ENCODE data around the gene CHIA.

The CHIA gene

GRCh38 chr1:111290630-111291029 is at the start of gene CHIA:
TSS of gene CHIA (plus strand) at chr1:111290851. CDS start at chr1:111310468, 19,617 bp downstream.
- ChIA-PET CTCF (no interaction called here), POLR2A (no interaction called here)
- no peak for DNase-seq (ENCODE audit: extremely low spot score)
- TF ChIP-seq CTBP1 (IDR thresholded peaks at IDR 0.05; ENCODE audit: borderline replicate concordance) (no peak), BHLHE40 (IDR thresholded peaks at IDR 0.05; ENCODE audit: borderline replicate concordance) (no peak), NFRKB (IDR thresholded peaks at IDR 0.05) (no peak), FOXA1 (IDR thresholded peaks at IDR 0.05) (no peak), LEF1 (IDR thresholded peaks at IDR 0.05; ENCODE audit: borderline replicate concordance) (no peak), HDGF (IDR thresholded peaks at IDR 0.05; ENCODE audit: borderline replicate concordance) (no peak), TARDBP (IDR thresholded peaks at IDR 0.05) (no peak)

GRCh38 chr1:111241797-111242196 is 48.9 kb upstream of the CHIA start:
- TF ChIP-seq ARNT (IDR thresholded peaks at IDR 0.05), result no peak
- TF ChIP-seq SUZ12 (IDR thresholded peaks at IDR 0.05), result no peak
- no peak for TF ChIP-seq CTBP1 (IDR thresholded peaks at IDR 0.05; ENCODE audit: borderline replicate concordance)
- TF ChIP-seq ELF4 (IDR thresholded peaks at IDR 0.05), result no peak
- no peak for TF ChIP-seq LEF1 (IDR thresholded peaks at IDR 0.05; ENCODE audit: borderline replicate concordance)
- no peak for TF ChIP-seq L3MBTL2 (conservative IDR thresholded peaks at IDR 0.05)
- TF ChIP-seq SP1 (IDR thresholded peaks at IDR 0.05), result no peak
- no peak for TF ChIP-seq FOXK2 (IDR thresholded peaks at IDR 0.05)
- no peak for TF ChIP-seq HDGF (IDR thresholded peaks at IDR 0.05; ENCODE audit: borderline replicate concordance)
- TF ChIP-seq NFRKB (IDR thresholded peaks at IDR 0.05), result no peak
- POLR2A ChIA-PET, result no interaction called here
- CTCF ChIA-PET, result no interaction called here
- DNase-seq (ENCODE audit: extremely low spot score), result no peak

- ChIA-PET POLR2A (no interaction called here), CTCF (no interaction called here)
- no peak for DNase-seq (ENCODE audit: extremely low spot score)
Measured at GRCh38 chr1:111242805-111243523, 47.7 kb upstream of the CHIA start.

GRCh38 chr1:111247125-111247838 is 43.4 kb upstream of the CHIA start:
- DNase-seq (ENCODE audit: extremely low spot score), result no peak
- TF ChIP-seq NFRKB (IDR thresholded peaks at IDR 0.05), result no peak
- no peak for TF ChIP-seq FOXA1 (IDR thresholded peaks at IDR 0.05)
- TF ChIP-seq LEF1 (IDR thresholded peaks at IDR 0.05; ENCODE audit: borderline replicate concordance), result no peak
- TF ChIP-seq FOXM1 (IDR thresholded peaks at IDR 0.05; ENCODE audit: borderline replicate concordance), result no peak
- ChIA-PET CTCF (no interaction called here), POLR2A (no interaction called here)

More at GRCh38 chr1:111242805-111243523, 47.7 kb upstream of the CHIA start:
- TF ChIP-seq NFRKB (IDR thresholded peaks at IDR 0.05) (no peak), PKNOX1 (IDR thresholded peaks at IDR 0.05) (no peak), SP1 (IDR thresholded peaks at IDR 0.05) (no peak), TARDBP (IDR thresholded peaks at IDR 0.05) (no peak), LEF1 (IDR thresholded peaks at IDR 0.05; ENCODE audit: borderline replicate concordance) (no peak), HDGF (IDR thresholded peaks at IDR 0.05; ENCODE audit: borderline replicate concordance) (no peak), L3MBTL2 (conservative IDR thresholded peaks at IDR 0.05) (no peak)

GRCh38 chr1:111249960-111250359 is 40.7 kb upstream of the CHIA start:
- TF ChIP-seq HDGF (IDR thresholded peaks at IDR 0.05; ENCODE audit: borderline replicate concordance) (no peak), TARDBP (IDR thresholded peaks at IDR 0.05) (no peak), SUZ12 (IDR thresholded peaks at IDR 0.05) (no peak)
- ChIA-PET CTCF (interaction anchor here (1.5 kb wide), 1 partner anchor 26 kb away, joined by 3 read pairs; no protein-coding TSS in a partner anchor), POLR2A (no interaction called here)
- no peak for DNase-seq (ENCODE audit: extremely low spot score)

GRCh38 chr1:111251570-111251969 is 39.1 kb upstream of the CHIA start:
- TF ChIP-seq FOXK2 (IDR thresholded peaks at IDR 0.05), result no peak
- no peak for TF ChIP-seq HDGF (IDR thresholded peaks at IDR 0.05; ENCODE audit: borderline replicate concordance)
- no peak for TF ChIP-seq FOXM1 (IDR thresholded peaks at IDR 0.05; ENCODE audit: borderline replicate concordance)
- no peak for TF ChIP-seq CTBP1 (IDR thresholded peaks at IDR 0.05; ENCODE audit: borderline replicate concordance)
- TF ChIP-seq LEF1 (IDR thresholded peaks at IDR 0.05; ENCODE audit: borderline replicate concordance), result no peak
- TF ChIP-seq TARDBP (IDR thresholded peaks at IDR 0.05), result no peak
- no peak for TF ChIP-seq NFRKB (IDR thresholded peaks at IDR 0.05)
- TF ChIP-seq FOXA1 (IDR thresholded peaks at IDR 0.05), result no peak
- TF ChIP-seq ELF4 (IDR thresholded peaks at IDR 0.05), result no peak
- no peak for TF ChIP-seq ZNF384 (IDR thresholded peaks at IDR 0.05)
- TF ChIP-seq BHLHE40 (IDR thresholded peaks at IDR 0.05; ENCODE audit: borderline replicate concordance), result no peak
- TF ChIP-seq SP1 (IDR thresholded peaks at IDR 0.05), result no peak
- TF ChIP-seq ARNT (IDR thresholded peaks at IDR 0.05), result no peak
- ChIA-PET CTCF (no interaction called here), POLR2A (no interaction called here)
- DNase-seq (ENCODE audit: extremely low spot score), result no peak

- ChIA-PET POLR2A (no interaction called here), CTCF (no interaction called here)
- TF ChIP-seq NFRKB (IDR thresholded peaks at IDR 0.05) (no peak), ELF4 (IDR thresholded peaks at IDR 0.05) (no peak), BHLHE40 (IDR thresholded peaks at IDR 0.05; ENCODE audit: borderline replicate concordance) (no peak), FOXM1 (IDR thresholded peaks at IDR 0.05; ENCODE audit: borderline replicate concordance) (no peak), PKNOX1 (IDR thresholded peaks at IDR 0.05) (no peak), L3MBTL2 (conservative IDR thresholded peaks at IDR 0.05) (no peak)
- no peak for DNase-seq (ENCODE audit: extremely low spot score)
Measured at GRCh38 chr1:111252786-111253185, 37.9 kb upstream of the CHIA start.

Measured in HEK293T (cell line).